ENCODE data around the gene KLF1. TPM values are rescaled to one million over a fixed set of nuclear protein-coding genes. Genes with fewer than 3 reads are reported as not detected.

Gene KLF1
- total and polyA plus RNA-seq, 4 experiments from 2014 or later = not detected

Small RNA genes within 50 kb of the gene (microRNA-seq; reads per million reads assigned to microRNA genes)
- not detected for gene MIR5695 (ENCODE audit: borderline microRNAs expressed, borderline number of aligned reads, borderline replicate concordance)
- gene MIR6794 (ENCODE audit: borderline microRNAs expressed, borderline number of aligned reads, borderline replicate concordance) = not detected

Other genes with a start within 250 kb of the KLF1 start
- gene MAN2B1, start 220.5 kb downstream of the KLF1 start, total RNA-seq = 100 to 1,000 TPM; 137 to 141 TPM
- 10 to 100 TPM; 45.0 to 76.4 TPM for gene MAN2B1, start 220.5 kb downstream of the KLF1 start, polyA plus RNA-seq
- 10 to 100 TPM; 18.3 to 19.3 TPM for gene WDR83, start 220.4 kb downstream of the KLF1 start, total RNA-seq
- gene WDR83, start 220.4 kb downstream of the KLF1 start, polyA plus RNA-seq = 10 to 100 TPM in 1 of 2 donors, 1 to 10 TPM in 1; 9.8 to 15.7 TPM
- gene DHPS, start 205.3 kb downstream of the KLF1 start, total RNA-seq = 100 to 1,000 TPM; 195 to 197 TPM
- gene DHPS, start 205.3 kb downstream of the KLF1 start, polyA plus RNA-seq = 10 to 100 TPM; 77.3 to 91.7 TPM
- not detected for gene GNG14, start 199.2 kb downstream of the KLF1 start, total RNA-seq
- not detected for gene GNG14, start 199.2 kb downstream of the KLF1 start, polyA plus RNA-seq
- gene FBXW9, start 190.6 kb downstream of the KLF1 start, total RNA-seq = 1 to 10 TPM; 4.5 to 4.9 TPM
- gene FBXW9, start 190.6 kb downstream of the KLF1 start, polyA plus RNA-seq = 1 to 10 TPM; 4.9 to 8.1 TPM
- 10 to 100 TPM; 66.0 to 67.2 TPM for gene TNPO2, start 163.3 kb downstream of the KLF1 start, total RNA-seq
- 1 to 10 TPM in 1 of 2 donors, under 1 TPM in 1; 0.60 to 1.8 TPM for gene TNPO2, start 163.3 kb downstream of the KLF1 start, polyA plus RNA-seq
- 100 to 1,000 TPM; 199 to 209 TPM for gene TRIR, start 152.5 kb downstream of the KLF1 start, total RNA-seq
- gene TRIR, start 152.5 kb downstream of the KLF1 start, polyA plus RNA-seq = 100 to 1,000 TPM; 175 to 243 TPM
- 10 to 100 TPM; 30.8 to 34.5 TPM for gene GET3, start 149.7 kb downstream of the KLF1 start, total RNA-seq
- 100 to 1,000 TPM in 1 of 2 donors, 10 to 100 TPM in 1; 60.6 to 114 TPM for gene GET3, start 149.7 kb downstream of the KLF1 start, polyA plus RNA-seq
- not detected for gene BEST2, start 135.4 kb downstream of the KLF1 start, total RNA-seq
- not detected for gene BEST2, start 135.4 kb downstream of the KLF1 start, polyA plus RNA-seq
- gene HOOK2, start 111.6 kb downstream of the KLF1 start, total RNA-seq = 10 to 100 TPM; 23.3 to 24.2 TPM
- 1 to 10 TPM; 2.6 to 3.4 TPM for gene HOOK2, start 111.6 kb downstream of the KLF1 start, polyA plus RNA-seq
- gene JUNB, start 95.7 kb downstream of the KLF1 start, total RNA-seq = 100 to 1,000 TPM; 103 to 106 TPM
- gene JUNB, start 95.7 kb downstream of the KLF1 start, polyA plus RNA-seq = 1,000 to 10,000 TPM in 1 of 2 donors, 100 to 1,000 TPM in 1; 771 to 3,132 TPM
- 100 to 1,000 TPM; 116 to 120 TPM for gene PRDX2, start 85.4 kb downstream of the KLF1 start, total RNA-seq
- 100 to 1,000 TPM; 266 to 533 TPM for gene PRDX2, start 85.4 kb downstream of the KLF1 start, polyA plus RNA-seq
- gene THSD8, start 85.1 kb downstream of the KLF1 start, total RNA-seq = 1 to 10 TPM; 2.2 to 3.2 TPM
- 1 to 10 TPM; 1.5 to 4.4 TPM for gene THSD8, start 85.1 kb downstream of the KLF1 start, polyA plus RNA-seq
- 10 to 100 TPM; 10.5 to 12.6 TPM for gene RNASEH2A, start 80.6 kb downstream of the KLF1 start, total RNA-seq
- 10 to 100 TPM; 16.9 to 23.5 TPM for gene RNASEH2A, start 80.6 kb downstream of the KLF1 start, polyA plus RNA-seq
- gene RTBDN, start 52.6 kb downstream of the KLF1 start, total RNA-seq = not detected
- not detected for gene RTBDN, start 52.6 kb downstream of the KLF1 start, polyA plus RNA-seq
- not detected for gene MAST1, start 48.7 kb downstream of the KLF1 start, total RNA-seq
- under 1 TPM in 1 of 2 donors, not detected in 1; 0.48 TPM for gene MAST1, start 48.7 kb downstream of the KLF1 start, polyA plus RNA-seq
- 10 to 100 TPM; 31.6 to 32.8 TPM for gene DNASE2, start 5.8 kb downstream of the KLF1 start, total RNA-seq
- 10 to 100 TPM; 55.3 to 81.8 TPM for gene DNASE2, start 5.8 kb downstream of the KLF1 start, polyA plus RNA-seq
- gene GCDH, start 4.0 kb upstream of the KLF1 start, total RNA-seq = 10 to 100 TPM; 63.9 to 66.1 TPM
- gene GCDH, start 4.0 kb upstream of the KLF1 start, polyA plus RNA-seq = 10 to 100 TPM; 16.5 to 27.4 TPM
- gene SYCE2, start 32.1 kb upstream of the KLF1 start, total RNA-seq = under 1 TPM in 1 of 2 experiments, not detected in 1; 0.79 TPM
- gene SYCE2, start 32.1 kb upstream of the KLF1 start, polyA plus RNA-seq = not detected
- gene FARSA, start 46.5 kb upstream of the KLF1 start, total RNA-seq = 10 to 100 TPM; 53.8 to 59.1 TPM
- gene FARSA, start 46.5 kb upstream of the KLF1 start, polyA plus RNA-seq = 10 to 100 TPM; 63.2 to 68.1 TPM
- gene CALR, start 51.4 kb upstream of the KLF1 start, total RNA-seq = 100 to 1,000 TPM; 484 to 499 TPM
- 100 to 1,000 TPM in 1 of 2 donors, 10 to 100 TPM in 1; 87.5 to 151 TPM for gene CALR, start 51.4 kb upstream of the KLF1 start, polyA plus RNA-seq
- 10 to 100 TPM; 88.6 to 98.4 TPM for gene RAD23A, start 58.7 kb upstream of the KLF1 start, total RNA-seq
- 100 to 1,000 TPM in 1 of 2 donors, 10 to 100 TPM in 1; 77.0 to 105 TPM for gene RAD23A, start 58.7 kb upstream of the KLF1 start, polyA plus RNA-seq
- 10 to 100 TPM; 14.7 to 17.9 TPM for gene GADD45GIP1, start 70.0 kb upstream of the KLF1 start, total RNA-seq
- 10 to 100 TPM; 61.0 to 65.1 TPM for gene GADD45GIP1, start 70.0 kb upstream of the KLF1 start, polyA plus RNA-seq
- not detected for gene DAND5, start 82.4 kb upstream of the KLF1 start, total RNA-seq
- not detected for gene DAND5, start 82.4 kb upstream of the KLF1 start, polyA plus RNA-seq
- 1 to 10 TPM; 4.0 to 5.4 TPM for gene NFIX, start 108.3 kb upstream of the KLF1 start, total RNA-seq
- under 1 TPM in 1 of 2 donors, not detected in 1; 0.09 TPM for gene NFIX, start 108.3 kb upstream of the KLF1 start, polyA plus RNA-seq
- gene LYL1, start 215.7 kb upstream of the KLF1 start, total RNA-seq = 10 to 100 TPM; 16.1 to 16.9 TPM
- gene LYL1, start 215.7 kb upstream of the KLF1 start, polyA plus RNA-seq = 1 to 10 TPM; 2.3 to 9.4 TPM
- 10 to 100 TPM; 70.6 to 78.4 TPM for gene TRMT1, start 229.5 kb upstream of the KLF1 start, total RNA-seq
- 10 to 100 TPM; 18.0 to 24.9 TPM for gene TRMT1, start 229.5 kb upstream of the KLF1 start, polyA plus RNA-seq
- gene NACC1, start 231.1 kb upstream of the KLF1 start, total RNA-seq = 10 to 100 TPM; 25.8 to 34.1 TPM
- 1 to 10 TPM in 1 of 2 donors, under 1 TPM in 1; 0.15 to 1.8 TPM for gene NACC1, start 231.1 kb upstream of the KLF1 start, polyA plus RNA-seq

All from CD4-positive, alpha-beta memory T cell (primary cell).